Stimulated activated CD8-positive, alpha-beta memory T cell treated with anti-CD3 and anti-CD28 coated beads, Interleukin-4, amount 100 ng/mL, for 1 hour (primary cell): ENCODE measurements around the gene PTGS2.

Source experiments
- DNase-seq, 2 donors: peaks; one replicate each; pipeline ENCODE4 v3.0.0-alpha.2; 2020; ENCODE audit warnings: low read depth in 2 of 2, low spot score in 1 of 2

PTGS2 gene

DNA sequence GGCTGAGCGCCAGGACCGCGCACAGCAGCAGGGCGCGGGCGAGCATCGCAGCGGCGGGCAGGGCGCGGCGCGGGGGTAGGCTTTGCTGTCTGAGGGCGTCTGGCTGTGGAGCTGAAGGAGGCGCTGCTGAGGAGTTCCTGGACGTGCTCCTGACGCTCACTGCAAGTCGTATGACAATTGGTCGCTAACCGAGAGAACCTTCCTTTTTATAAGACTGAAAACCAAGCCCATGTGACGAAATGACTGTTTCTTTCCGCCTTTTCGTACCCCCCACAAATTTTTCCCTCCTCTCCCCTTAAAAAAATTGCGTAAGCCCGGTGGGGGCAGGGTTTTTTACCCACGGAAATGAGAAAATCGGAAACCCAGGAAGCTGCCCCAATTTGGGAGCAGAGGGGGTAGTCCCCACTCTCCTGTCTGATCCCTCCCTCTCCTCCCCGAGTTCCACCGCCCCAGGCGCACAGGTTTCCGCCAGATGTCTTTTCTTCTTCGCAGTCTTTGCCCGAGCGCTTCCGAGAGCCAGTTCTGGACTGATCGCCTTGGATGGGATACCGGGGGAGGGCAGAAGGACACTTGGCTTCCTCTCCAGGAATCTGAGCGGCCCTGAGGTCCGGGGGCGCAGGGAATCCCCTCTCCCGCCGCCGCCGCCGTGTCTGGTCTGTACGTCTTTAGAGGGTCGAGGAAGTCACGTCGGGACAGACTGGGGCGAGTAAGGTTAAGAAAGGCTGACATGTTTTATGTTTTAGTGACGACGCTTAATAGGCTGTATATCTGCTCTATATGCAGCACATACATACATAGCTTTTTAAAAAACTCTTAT is at the start of gene PTGS2:
PTGS2 (minus strand) TSS at position 179 of the 817 bp plus-strand sequence; CDS start at position 46, 133 bp downstream.
- DNase-seq = no peak

DNA sequence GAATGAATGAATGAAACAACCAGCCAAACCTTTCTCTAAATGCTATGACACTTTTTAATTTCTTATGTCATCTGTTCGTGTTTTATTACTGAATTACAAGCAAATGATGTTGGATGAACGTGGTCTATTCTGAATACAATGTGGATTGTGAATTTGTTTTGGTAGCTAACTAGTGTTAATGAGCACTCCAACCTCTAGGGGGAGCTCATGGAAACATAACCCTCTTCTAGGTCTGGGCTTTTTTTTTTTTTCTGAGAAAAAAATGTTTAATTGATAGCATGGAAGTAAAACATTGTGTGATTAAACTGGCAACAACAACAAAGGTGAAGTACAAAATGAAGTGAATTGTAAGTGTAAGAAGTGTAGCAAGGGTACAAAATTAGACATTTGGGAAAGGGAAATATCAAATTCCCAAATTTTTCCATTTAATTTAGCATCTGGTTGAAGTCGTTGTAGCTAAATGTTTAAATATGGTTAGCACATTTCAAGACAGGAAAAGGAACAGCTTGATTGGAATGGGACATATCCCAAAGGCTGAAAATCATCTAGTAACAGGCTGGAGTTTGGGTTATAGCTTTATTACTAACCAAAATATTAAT is 42.6 kb upstream of the PTGS2 start:
- no peak for DNase-seq

DNA sequence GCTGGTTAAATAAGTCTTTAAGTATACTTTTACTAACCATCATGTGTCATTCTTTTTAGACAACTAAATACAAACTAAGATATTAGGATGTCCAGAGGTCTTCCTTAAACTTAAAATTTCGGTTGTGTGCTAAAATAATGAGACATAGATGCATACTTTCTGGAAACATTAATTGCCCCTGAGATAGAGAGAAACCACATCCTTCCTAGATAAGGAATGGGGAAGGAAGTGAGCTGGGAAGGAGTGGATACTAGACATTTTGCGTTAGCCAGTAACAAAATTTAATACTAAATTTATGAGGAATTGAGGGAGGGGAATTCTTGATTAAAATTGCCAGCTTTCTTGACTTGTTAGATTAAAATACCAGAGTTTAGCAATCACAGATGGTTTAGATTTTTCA is 37.1 kb upstream of the PTGS2 start:
- no peak for DNase-seq

DNA sequence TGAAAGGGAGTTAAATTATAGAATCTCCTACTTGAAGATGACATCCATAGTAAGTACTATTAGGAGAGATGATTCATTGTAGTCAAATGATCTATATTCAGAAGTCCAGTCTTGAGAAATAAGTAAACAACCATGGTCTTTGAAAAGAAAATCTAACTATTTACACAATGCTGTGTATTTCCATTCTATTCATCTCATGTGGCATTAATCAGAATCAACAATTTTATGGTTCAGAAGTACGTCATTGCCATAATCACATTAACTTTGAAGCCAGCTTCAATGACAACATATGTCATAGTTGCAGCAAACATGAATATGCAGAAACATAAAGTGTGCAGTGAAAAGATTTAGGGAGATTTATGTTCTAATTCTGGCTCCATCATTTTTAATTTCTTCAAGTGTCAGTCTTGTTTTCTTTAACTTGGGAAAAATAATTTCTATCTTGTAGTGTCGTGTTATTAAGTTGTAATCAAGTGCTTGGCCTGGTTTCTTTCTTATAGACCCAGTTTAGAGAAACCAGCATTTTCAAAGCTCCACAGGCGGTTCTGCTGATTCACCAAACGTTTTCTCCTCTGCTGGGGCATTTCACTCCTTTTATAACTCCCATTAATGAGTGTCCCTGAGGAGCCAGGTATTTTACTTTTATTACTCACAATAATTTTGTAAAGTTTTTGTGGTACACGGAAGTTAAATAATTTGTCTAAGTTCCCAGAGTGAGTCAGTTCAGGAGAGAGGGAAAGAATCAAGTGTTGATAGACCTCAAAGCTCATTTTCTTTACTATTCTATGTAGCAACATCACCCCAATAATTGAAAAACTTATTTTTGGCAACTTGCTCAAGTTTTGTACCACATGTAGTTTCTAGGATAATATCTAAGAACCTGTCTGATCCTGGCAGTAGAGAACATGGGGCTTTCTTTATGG is 35.9 kb upstream of the PTGS2 start:
- DNase-seq = no peak

DNA sequence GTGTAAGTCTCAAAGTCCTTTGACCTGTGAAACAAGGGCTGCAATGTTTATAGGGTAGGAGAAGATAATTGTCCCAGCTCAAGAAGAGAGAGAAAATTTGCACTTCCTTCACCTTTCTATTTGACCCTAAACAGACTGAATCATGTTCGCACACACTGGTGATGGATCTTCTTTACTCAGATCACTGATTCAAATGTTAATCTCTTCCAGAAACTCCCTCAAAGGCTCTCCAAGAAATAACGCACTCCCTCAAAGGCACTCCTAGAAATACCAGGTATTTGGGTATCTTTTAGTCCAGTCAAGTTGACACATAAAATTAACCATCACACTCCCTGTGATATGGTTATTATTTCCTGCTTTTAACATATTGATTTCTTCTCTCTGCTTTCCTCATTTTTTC is 30.5 kb upstream of the PTGS2 start:
- DNase-seq = no peak

DNA sequence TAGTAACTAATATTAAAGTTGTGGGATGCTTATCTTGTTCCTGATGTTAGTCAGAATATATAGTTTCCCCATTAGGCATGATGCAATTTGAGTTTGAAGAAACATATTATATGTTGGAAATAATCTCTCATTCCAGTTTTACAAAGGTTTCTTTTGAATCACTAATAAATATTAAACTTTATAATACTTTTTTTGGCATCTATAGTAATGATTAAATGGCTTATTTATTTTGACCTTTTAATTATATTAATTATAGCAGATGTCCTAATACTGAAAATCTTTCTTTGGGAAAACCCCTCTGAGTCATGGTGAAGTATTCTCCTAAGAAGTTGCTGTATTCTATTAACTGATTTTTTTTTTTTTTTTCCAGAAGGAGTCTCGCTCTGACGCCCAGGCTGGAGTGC is 28.5 kb upstream of the PTGS2 start:
- no peak for DNase-seq

DNA sequence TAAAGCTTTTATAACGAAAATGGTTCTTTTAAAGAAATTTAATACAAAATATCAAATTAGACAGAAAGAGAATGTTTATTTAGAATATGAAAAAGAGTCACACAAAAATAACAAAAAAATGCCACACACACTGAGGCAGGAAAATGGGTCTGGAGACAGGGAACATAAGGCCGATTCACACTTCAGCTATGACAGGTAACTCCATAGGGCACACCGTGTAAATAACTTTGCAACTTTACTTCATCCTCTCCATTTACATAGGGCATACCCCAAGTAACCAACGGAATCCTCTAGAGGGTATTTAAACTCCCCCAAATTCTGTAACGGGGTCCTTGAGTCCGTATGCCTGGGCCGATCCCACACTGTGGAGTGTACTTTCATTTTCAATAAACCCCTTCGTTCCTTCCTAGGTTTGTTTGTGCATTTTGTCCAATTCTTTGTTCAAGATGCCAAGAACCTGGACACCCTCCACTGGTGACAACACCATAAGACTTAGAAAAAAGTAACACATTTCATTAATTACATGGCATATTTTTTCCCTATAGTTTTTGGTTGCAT is 23.1 kb upstream of the PTGS2 start:
- no peak for DNase-seq

DNA sequence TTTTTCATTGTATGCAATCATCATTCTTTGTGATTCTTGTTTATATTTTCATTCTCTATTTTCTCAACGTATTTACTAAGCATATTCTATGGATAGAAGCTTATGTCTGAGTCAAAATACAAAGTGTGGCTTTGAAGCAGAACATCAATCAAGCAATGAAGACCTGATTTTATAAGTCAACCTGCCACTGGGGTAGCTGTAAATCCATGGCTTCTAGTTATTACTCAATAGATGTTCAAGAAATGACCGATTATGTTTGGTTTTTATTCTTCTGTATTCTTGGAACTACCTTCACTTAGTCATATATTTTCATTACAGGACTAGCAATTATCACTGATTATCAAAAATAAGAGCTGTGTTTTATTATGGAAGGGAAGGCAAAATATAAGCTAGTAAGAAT is 20.5 kb upstream of the PTGS2 start:
- no peak for DNase-seq

DNA sequence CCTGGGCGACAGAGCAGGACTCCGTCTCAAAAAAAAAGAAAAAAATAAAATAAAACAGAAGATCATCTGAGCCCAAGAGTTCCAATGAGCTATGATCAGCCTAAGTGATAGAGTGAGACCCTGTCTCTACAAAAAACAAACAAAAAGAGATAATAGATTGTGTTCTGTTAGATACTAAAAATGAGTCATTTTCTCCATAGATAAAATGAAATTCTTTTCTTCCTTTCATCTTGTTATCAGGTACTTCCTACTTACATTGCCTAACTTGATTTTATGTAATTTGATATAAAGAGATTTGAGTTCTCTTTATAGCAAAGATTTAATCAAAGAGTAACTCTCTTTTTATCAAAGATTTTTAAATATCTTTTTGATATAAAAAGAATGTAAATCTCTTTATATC is 19.3 kb upstream of the PTGS2 start:
- no peak for DNase-seq

DNA sequence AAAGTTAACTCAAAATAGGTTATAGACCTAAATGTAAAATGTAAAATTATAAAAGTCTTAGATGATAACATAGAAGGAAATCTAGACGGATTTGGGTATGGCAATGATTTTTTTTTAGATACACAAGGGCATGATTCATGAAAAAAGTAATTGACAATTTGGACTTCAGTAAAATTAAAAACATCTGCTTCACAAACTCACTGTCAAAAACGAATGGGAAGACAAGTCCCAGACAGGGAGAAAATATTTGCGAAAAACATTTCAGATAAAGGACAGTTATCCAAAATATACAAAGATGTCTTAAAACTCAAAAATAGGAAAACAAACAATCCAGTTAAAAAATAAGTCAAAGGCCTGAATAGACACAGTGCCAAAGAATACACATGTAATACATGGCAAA is 9.7 kb upstream of the PTGS2 start:
- no peak for DNase-seq

DNA sequence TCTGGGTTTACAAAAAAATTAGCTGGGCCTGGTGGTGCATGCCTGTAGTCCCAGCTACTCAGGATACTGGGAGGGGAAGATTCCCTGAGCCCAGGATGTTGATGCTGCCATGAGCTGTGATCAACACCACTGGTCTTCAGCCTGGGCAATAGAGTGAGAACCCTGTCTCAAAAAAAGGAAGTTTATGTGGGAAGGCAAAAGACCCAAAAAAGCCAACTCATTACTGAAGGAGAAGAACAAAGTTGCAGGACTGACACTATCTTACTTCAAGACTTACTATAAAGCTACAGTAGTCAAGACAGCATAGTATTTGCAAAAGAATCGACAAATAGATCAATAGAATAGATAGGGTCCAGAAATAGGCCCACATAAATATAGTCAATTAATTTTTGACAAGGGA is 9.2 kb upstream of the PTGS2 start:
- no peak for DNase-seq

DNA sequence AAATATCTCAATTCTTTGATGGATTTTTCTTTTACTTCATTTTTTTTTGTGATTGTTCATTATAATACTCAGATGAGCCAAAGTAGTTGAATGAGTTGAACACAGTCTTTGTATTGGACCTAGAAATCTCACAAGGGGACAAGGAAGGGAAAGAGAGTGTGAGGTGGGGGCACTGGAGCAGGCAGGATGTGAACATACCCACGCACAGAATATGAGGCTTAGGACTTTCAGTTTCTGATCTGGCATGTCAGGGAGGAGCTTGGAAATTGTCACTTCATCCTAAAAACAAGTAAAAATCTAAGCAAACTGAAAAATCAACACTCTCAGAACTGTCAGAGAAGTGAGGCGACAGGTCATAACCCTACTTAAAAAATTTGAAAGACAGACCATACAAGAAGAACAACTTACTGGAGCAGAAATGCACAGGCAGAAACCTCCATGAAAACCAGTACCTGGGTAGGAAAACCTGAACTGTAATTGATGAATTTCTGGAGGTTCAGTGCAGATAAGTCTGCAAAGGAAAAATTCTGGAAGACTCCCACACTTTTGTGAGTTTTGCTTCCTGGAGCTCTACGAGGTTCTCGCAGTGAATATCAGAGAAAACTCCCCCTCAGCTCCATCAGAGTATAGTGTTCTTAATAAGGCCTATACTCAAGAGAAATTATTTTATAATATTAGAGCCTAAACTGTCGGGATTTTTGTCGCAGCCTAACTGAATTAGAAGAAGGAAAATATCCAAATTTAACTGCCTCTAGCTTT is 3.6 kb upstream of the PTGS2 start:
- no peak for DNase-seq

DNA sequence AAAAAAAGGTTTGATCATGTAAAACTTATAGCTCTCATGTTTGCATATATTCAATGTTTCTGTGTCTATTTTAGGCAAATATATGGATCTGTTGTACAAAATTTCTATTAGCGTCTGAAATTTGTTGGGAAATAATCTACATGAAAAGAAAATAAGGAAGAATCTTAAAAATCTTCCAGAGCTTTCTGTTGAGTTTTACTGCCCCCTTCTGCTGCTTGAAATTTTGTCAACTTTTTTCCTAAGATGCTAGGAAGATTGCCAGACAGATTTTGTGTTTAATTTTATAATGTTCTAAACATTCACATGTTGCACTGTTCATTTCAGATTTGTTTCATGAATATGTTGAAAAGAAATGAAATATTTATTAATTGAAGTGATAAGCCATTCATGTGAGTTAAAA is 2.5 kb upstream of the PTGS2 start:
- DNase-seq = no peak

DNA sequence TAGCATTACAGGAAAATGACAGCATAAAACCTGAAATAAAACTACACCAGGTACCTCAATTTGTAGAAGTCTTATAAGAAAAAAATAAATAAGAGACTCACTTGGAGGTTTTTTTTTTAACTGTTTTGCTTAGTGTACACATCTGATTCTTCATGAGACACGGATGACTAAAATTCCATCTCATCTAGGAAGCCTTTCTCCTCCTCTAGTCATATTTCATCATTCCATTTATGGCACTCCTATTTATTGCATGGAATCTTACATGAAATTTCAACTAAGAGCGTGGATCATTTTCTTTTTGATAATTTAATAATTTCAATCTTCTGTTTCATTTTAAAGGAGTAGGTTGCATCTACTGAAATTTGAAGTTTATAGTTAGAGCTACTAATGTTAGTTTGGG is 1.6 kb upstream of the PTGS2 start:
- no peak for DNase-seq

DNA sequence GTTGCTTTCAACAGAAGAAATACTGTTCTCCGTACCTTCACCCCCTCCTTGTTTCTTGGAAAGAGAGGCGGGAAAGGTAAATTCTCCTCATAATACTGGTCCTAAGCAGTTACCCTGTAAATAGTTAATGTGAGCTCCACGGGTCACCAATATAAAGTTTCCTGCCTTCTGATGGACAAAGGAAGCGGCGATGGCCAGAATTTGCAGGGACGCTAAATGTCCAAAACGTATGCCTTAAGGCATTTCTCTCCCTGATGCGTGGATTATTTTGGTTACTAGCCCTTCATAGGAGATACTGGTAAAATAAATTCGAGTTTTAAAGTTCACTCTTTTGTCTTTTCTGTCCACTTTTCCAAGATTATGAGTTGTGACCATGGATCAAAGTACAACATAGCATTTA is 898 bp upstream of the PTGS2 start:
- no peak for DNase-seq

DNA sequence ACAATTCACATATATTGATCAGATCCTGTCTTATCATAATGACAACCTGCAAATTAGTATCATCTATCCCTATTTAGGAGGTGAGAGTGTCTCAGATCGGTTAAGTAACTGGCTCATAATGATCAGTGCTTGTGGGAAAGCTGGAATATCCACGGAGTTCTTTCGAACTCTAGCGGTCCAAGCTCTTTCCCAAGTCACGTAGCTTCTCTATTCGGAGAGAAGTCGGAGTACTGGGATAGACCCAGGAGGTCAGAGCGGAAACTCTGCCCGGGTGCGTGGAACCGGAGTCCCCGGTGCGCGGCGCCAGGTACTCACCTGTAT is 339 bp downstream of the PTGS2 start:
- DNase-seq = no peak

DNA sequence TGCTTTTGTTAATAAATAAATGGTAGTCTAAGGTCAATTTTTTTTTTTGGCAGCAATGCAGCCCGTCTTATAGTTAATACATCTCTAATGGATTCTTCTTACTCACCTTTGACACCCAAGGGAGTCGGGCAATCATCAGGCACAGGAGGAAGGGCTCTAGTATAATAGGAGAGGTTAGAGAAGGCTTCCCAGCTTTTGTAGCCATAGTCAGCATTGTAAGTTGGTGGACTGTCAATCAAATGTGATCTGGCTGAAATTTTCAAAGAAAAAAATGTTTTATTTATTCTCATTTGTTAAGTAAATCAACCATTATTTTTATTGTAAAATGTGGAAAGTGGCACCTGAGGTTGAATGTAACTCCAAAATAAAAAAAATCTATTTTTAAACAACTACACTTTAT is 2.1 kb downstream of the PTGS2 start:
- DNase-seq = no peak

DNA sequence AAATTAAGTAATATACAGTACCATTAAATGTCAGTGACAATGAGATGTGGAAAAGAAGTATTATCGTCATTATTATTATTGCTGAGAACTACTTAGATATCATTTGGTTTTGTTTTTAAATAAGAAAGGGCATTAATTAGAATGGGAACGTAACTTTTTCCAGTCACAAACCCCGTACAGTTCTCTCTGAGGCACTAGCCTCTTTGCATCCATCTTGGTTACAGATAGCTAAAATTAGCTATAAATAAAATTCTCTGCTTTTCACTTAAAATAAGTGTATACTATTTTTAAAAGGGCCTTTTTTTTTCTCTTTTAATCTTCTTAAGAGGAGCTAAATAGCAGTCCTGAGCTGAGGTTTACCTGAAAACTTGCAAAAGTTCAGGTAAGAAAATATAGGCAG is 7.6 kb downstream of the PTGS2 start:
- no peak for DNase-seq

DNA sequence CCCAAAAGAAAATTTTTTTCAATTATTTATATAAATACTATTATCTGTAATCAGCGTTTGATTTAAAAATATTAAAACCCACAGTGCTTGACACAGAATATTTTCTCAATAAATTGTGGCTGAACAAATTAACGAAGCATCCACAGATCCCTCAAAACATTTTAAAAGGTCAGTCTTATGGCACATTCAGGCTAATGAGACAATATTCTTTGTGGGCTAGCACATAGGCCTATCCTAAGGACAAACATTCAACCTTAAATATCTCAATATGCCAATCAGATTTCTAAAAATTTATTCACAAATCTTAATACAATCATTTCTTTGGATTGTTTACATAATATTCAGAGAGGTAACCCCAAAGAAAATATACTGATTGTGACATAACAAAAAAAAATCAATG is 8.1 kb downstream of the PTGS2 start:
- DNase-seq = no peak

DNA sequence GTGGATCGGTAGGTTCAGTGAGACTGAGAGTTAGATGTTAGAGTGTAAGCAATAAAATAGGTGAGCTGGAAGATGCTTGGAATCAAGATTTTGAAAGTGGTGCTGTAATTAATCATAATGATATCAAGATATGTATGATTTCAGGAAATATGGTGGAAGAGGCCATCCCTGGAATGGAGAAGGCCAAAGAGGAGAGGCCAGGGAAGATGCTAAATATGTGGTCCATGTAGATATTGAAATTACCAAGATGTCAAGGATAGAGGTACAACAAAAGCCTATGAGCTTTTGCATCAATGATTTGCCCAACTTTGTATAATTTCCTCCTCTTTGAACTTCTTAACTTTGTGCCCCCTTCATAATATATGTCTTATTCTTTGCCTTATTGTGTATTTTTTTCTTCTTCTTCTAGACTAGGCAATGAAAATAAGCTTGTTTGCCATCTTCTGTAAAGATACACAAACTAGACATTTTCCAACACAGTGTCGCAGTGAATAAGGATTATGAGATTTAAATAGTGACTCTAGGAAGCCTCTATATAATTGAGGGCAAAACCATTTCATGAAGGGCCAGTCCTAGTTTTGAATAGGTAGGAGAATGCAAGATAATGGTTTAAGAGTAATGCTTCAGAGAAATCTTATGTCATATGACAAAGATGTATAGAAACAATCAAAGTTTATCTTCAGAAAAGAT is 8.9 kb downstream of the PTGS2 start:
- DNase-seq = no peak
